Measurements from ENCODE around the gene KRI1.
"Not testable (repeated sequence)": the region's sequence is repeated elsewhere in the genome, so short reads cannot be mapped to it uniquely, and the experiment has no call there.

KRI1 gene

GRCh38 chr19:10537668-10538067 is 28.1 kb downstream of the KRI1 start:
- DNase-seq, result no peak
- intact Hi-C loops (cut with DNase I; ENCODE audit: low total_unique reads), result no loop called here
- no peak overlapping the region for H3K27ac ChIP-seq

DNA sequence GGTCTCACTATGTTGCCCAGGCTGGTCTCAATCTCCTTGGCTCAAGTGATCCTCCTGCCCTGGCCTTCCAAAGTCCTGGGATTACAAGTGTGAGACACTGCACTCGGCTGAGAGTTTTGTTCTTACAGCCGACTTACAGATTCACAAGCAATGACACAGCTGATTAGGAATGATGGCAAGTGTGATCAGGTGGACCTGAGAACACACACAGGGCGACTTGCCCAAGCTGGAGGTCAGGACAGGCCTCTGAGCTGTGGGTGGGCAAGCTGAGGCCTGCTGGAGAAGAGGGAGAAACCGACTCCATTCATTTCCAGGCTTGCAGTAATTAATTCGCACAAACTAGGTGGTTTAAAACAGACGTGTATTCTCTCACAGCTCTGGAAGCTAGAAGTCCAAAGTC is 30.2 kb downstream of the KRI1 start:
- no peak for DNase-seq
- no peaks in the 10 kb centered on the region for H3K27me3 ChIP-seq
- intact Hi-C loops (cut with DNase I; ENCODE audit: low total_unique reads), result no loop called here
- no peak overlapping the region for H3K4me3 ChIP-seq
- no peak for TF ChIP-seq CTCF (IDR thresholded peaks at IDR 0.05)
- H3K27ac ChIP-seq, result no peak overlapping the region
- peaks cover 0 to 12% (median 3%) of the 10 kb centered on the region in 4 donors for H3K4me1 ChIP-seq
- H3K9me3 ChIP-seq, result no peaks in the 10 kb centered on the region
- no peaks in the 10 kb centered on the region for H3K36me3 ChIP-seq

More at GRCh38 chr19:10537668-10538067, 28.1 kb downstream of the KRI1 start:
- no peak for TF ChIP-seq CTCF (IDR thresholded peaks at IDR 0.05)
- H3K36me3 ChIP-seq, result no peaks in the 10 kb centered on the region
- H3K4me1 ChIP-seq, result peaks cover 0 to 12% (median 3%) of the 10 kb centered on the region in 4 donors
- no peaks in the 10 kb centered on the region for H3K9me3 ChIP-seq
- no peak overlapping the region for H3K4me3 ChIP-seq
- no peaks in the 10 kb centered on the region for H3K27me3 ChIP-seq

GRCh38 chr19:10533646-10534386 is 32.0 kb downstream of the KRI1 start:
- no peaks in the 10 kb centered on the region for H3K9me3 ChIP-seq
- intact Hi-C loops (cut with DNase I; ENCODE audit: low total_unique reads), result no loop called here
- peak overlapping the region in 1 of 2 donors; percentile 21 for H3K27ac ChIP-seq

DNA sequence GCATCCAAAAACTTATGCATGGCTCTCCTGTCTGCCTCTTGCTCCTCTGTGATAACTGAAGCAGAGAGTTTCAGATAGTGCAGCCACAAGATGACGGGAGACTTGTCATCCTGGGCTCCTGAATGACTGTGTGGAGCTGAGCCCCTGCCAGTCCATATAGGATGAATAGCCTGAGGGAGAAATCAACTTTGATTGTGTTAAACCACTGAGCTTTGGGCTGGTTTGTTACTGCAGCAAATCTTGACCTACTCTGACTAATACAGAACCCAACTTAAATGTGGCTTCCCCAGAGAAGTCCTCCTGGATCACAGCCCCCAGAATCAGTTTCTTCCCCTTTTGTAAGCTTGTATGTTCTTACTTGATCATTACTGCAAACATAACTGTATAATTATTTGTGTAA is 33.4 kb downstream of the KRI1 start:
- no peak for DNase-seq
- Histone ChIP-seq H3K4me3 (no peak overlapping the region), H3K36me3 (no peaks in the 10 kb centered on the region), H3K27me3 (no peaks in the 10 kb centered on the region), H3K9me3 (no peaks in the 10 kb centered on the region), H3K4me1 (peaks cover 0 to 12% (median 3%) of the 10 kb centered on the region in 4 donors), H3K27ac (no peak overlapping the region)
- TF ChIP-seq CTCF (IDR thresholded peaks at IDR 0.05), result no peak
- intact Hi-C loops (cut with DNase I; ENCODE audit: low total_unique reads), result no loop called here

More at GRCh38 chr19:10533646-10534386, 32.0 kb downstream of the KRI1 start:
- no peaks in the 10 kb centered on the region for H3K36me3 ChIP-seq
- H3K4me3 ChIP-seq, result no peak overlapping the region
- H3K27me3 ChIP-seq, result no peaks in the 10 kb centered on the region
- TF ChIP-seq CTCF (IDR thresholded peaks at IDR 0.05), result no peak
- no peak for DNase-seq
- H3K4me1 ChIP-seq, result peaks cover 0 to 12% (median 3%) of the 10 kb centered on the region in 4 donors

DNA sequence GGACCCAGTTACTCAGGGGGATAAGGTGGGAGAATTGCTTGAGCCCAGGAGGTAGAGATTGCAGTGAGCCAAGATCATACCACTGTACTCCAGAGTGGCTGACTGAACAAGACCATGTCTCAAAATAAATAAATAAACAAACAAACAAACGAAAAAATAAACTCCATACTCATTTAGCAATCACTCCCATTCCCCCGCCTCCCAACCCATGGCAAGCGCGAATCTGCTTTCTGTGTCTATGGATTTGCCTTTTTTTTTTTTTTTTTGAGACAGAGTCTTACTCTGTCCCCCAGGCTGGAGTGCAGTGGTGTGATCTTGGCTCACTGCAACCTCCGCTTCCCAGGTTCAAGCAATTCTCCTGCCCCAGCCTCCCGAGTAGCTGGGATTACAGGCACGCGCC is 38.9 kb downstream of the KRI1 start:
- H3K27ac ChIP-seq; intact Hi-C loops (cut with DNase I; ENCODE audit: low total_unique reads); H3K4me1 ChIP-seq; H3K27me3 ChIP-seq; DNase-seq; H3K4me3 ChIP-seq; H3K36me3 ChIP-seq; H3K9me3 ChIP-seq: not testable (repeated sequence)

DNA sequence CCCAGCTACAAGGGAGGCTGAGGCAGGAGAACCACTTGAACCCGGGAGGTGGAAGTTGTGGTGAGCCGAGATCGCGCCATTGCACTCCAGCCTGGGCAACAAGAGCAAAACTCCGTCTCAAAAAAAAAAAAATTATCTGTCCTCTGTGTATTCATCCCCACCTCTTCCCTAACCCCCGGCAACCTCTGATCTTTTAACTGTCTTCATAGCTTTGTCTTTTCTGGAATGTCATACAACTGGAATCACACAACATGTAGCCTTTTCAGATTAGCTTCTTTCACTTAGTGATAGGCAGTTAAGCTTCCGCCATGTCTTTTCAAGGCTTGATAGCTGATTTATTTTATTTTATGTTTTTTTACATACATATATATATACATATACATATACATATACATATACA is 40.2 kb downstream of the KRI1 start:
- H3K9me3 ChIP-seq, result no peaks in the 10 kb centered on the region
- H3K4me3 ChIP-seq, result no peak overlapping the region
- H3K27ac ChIP-seq, result no peak overlapping the region
- TF ChIP-seq CTCF (IDR thresholded peaks at IDR 0.05), result no peak
- intact Hi-C loops (cut with DNase I; ENCODE audit: low total_unique reads), result no loop called here
- H3K36me3 ChIP-seq, result no peaks in the 10 kb centered on the region
- no peaks in the 10 kb centered on the region for H3K27me3 ChIP-seq
- no peak for DNase-seq
- H3K4me1 ChIP-seq, result no peaks in the 10 kb centered on the region

All from tibial artery (tissue), 4 donors.